Osteocyte (in vitro differentiated cells): ENCODE data around the gene GALNS. TPM values are rescaled to one million over a fixed set of nuclear protein-coding genes. Genes with fewer than 3 reads are reported as not detected.

Source experiments
- DNase-seq: peaks from one replicate; pipeline ENCODE4 v3.0.0; 2021; ENCODE audit warnings: mixed read lengths; ENCODE audit not compliant: unreplicated experiment; ENCODE audit errors: extremely low spot score
- H3K27ac Mint-ChIP-seq: one replicate; pipeline ENCODE4 v1.8.0; 2021; ENCODE audit warnings: mild to moderate bottlenecking, mixed read lengths; ENCODE audit not compliant: unreplicated experiment
- H3K27me3 Mint-ChIP-seq: one replicate; pipeline ENCODE4 v1.8.0; 2021; ENCODE audit warnings: mixed read lengths; ENCODE audit not compliant: unreplicated experiment
- H3K36me3 Mint-ChIP-seq: one replicate; pipeline ENCODE4 v1.8.0; 2021; ENCODE audit warnings: mixed read lengths; ENCODE audit not compliant: unreplicated experiment
- H3K4me1 Mint-ChIP-seq: one replicate; pipeline ENCODE4 v1.8.0; 2021; ENCODE audit warnings: mixed read lengths; ENCODE audit not compliant: unreplicated experiment
- H3K4me3 Mint-ChIP-seq: one replicate; pipeline ENCODE4 v1.8.0; 2021; ENCODE audit warnings: mild to moderate bottlenecking, moderate library complexity, mixed read lengths; ENCODE audit not compliant: unreplicated experiment
- H3K9me3 Mint-ChIP-seq: one replicate; pipeline ENCODE4 v1.8.0; 2021; ENCODE audit warnings: mixed read lengths; ENCODE audit not compliant: unreplicated experiment
- CTCF ChIP-seq: fragments of 200-600 bp; sonication (generic); IDR thresholded peaks from 2 replicates; pipeline ENCODE4 v1.5.0; 2021; ENCODE audit warnings: antibody characterized with exemption, mild to moderate bottlenecking, moderate library complexity
- total RNA-seq: library from RNA; stranded (reverse); gene quantifications from 2 replicates; pipeline ENCODE4 v1.2.1, GENCODE V29; 2021

The GALNS gene
- total RNA-seq, 1 donor from 2014 or later = 47.0 TPM

- Mint-ChIP-seq H3K9me3 (no peaks in the 10 kb centered on the region), H3K4me3 (peak overlapping the region; percentile 29), H3K4me1 (peaks cover 40% of the 10 kb centered on the region), H3K36me3 (no peaks in the 10 kb centered on the region), H3K27me3 (no peaks in the 10 kb centered on the region), H3K27ac (no peak overlapping the region)
- no peak for DNase-seq
- TF ChIP-seq CTCF = no peak
Measured at GRCh38 chr16:88784856-88785105, 72.0 kb downstream of the GALNS start.

GRCh38 chr16:88784074-88784855 lies 72.5 kb downstream of the GALNS start:
- TF ChIP-seq CTCF = peak; percentile 61
- Mint-ChIP-seq H3K27me3 (no peaks in the 10 kb centered on the region), H3K4me1 (peaks cover 45% of the 10 kb centered on the region), H3K36me3 (no peaks in the 10 kb centered on the region), H3K27ac (peak overlapping the region; percentile 90), H3K4me3 (peak overlapping the region; percentile 84), H3K9me3 (no peaks in the 10 kb centered on the region)
- DNase-seq = no peak

GRCh38 chr16:88783391-88784073 lies 73.2 kb downstream of the GALNS start:
- peak overlapping the region; percentile 90 for H3K27ac Mint-ChIP-seq
- DNase-seq = no peak
- TF ChIP-seq CTCF = no peak

GRCh38 chr16:88782454-88783390 lies 74.0 kb downstream of the GALNS start:
- H3K36me3 Mint-ChIP-seq = no peaks in the 10 kb centered on the region
- no peak for DNase-seq
- H3K4me3 Mint-ChIP-seq = peak overlapping the region; percentile 84
- peak overlapping the region; percentile 90 for H3K27ac Mint-ChIP-seq
- H3K9me3 Mint-ChIP-seq = no peaks in the 10 kb centered on the region
- no peaks in the 10 kb centered on the region for H3K27me3 Mint-ChIP-seq
- TF ChIP-seq CTCF = no peak
- peaks cover 56% of the 10 kb centered on the region for H3K4me1 Mint-ChIP-seq

More at GRCh38 chr16:88783391-88784073, 73.2 kb downstream of the GALNS start:
- peaks cover 48% of the 10 kb centered on the region for H3K4me1 Mint-ChIP-seq
- H3K36me3 Mint-ChIP-seq = no peaks in the 10 kb centered on the region
- H3K4me3 Mint-ChIP-seq = peak overlapping the region; percentile 84
- no peaks in the 10 kb centered on the region for H3K27me3 Mint-ChIP-seq
- H3K9me3 Mint-ChIP-seq = no peaks in the 10 kb centered on the region
